Neural cell (in vitro differentiated cells): ENCODE results near the gene MZF1.

ENCODE experiments used
- EZH2 ChIP-seq: fragments of 200-600, 300-800 bp; shearing (Covaris generic), sonication (generic); IDR thresholded peaks from 2 replicates; pipeline ENCODE4 v1.6.1; 2014; ENCODE audit warnings: antibody characterized with exemption, low read length, borderline replicate concordance, mild to moderate bottlenecking; ENCODE audit not compliant: insufficient read depth, poor library complexity, severe bottlenecking
- TF ChIP-seq, protein P1 (sequence below): fragments of 450-650 bp; IDR thresholded peaks from 2 replicates; pipeline ENCODE4 v1.5.1; 2014; ENCODE audit warnings: antibody characterized with exemption, mild to moderate bottlenecking, moderate library complexity; ENCODE audit not compliant: poor library complexity, severe bottlenecking

- TF ChIP-seq, protein P1, sequence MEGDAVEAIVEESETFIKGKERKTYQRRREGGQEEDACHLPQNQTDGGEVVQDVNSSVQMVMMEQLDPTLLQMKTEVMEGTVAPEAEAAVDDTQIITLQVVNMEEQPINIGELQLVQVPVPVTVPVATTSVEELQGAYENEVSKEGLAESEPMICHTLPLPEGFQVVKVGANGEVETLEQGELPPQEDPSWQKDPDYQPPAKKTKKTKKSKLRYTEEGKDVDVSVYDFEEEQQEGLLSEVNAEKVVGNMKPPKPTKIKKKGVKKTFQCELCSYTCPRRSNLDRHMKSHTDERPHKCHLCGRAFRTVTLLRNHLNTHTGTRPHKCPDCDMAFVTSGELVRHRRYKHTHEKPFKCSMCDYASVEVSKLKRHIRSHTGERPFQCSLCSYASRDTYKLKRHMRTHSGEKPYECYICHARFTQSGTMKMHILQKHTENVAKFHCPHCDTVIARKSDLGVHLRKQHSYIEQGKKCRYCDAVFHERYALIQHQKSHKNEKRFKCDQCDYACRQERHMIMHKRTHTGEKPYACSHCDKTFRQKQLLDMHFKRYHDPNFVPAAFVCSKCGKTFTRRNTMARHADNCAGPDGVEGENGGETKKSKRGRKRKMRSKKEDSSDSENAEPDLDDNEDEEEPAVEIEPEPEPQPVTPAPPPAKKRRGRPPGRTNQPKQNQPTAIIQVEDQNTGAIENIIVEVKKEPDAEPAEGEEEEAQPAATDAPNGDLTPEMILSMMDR: peak; percentile 59
- TF ChIP-seq EZH2: no peak
Observed at GRCh38 chr19:58581227-58582141, 8.3 kb upstream of the MZF1 start.
